Mammary epithelial cell (primary cell): ENCODE measurements around the gene STRN.

ENCODE experiments used
- EZH2 ChIP-seq: IDR thresholded peaks from 2 replicates; pipeline ENCODE4 v1.6.1; 2012; ENCODE audit warnings: low read length, inconsistent platforms, borderline replicate concordance
- TF ChIP-seq, protein P1 (sequence below), 2 donors: IDR thresholded peaks in 1 of 2; conservative IDR thresholded peaks in 1 of 2; 2 replicates each; pipeline ENCODE4 v1.5.1; 2011 to 2012; ENCODE audit warnings: inconsistent platforms in 2 of 2, low read length in 2 of 2, mild to moderate bottlenecking in 2 of 2, control low read depth in 1 of 2, low read depth in 1 of 2; ENCODE audit not compliant: insufficient read depth in 1 of 2; ENCODE audit errors: extremely low read depth in 1 of 2

DNA sequence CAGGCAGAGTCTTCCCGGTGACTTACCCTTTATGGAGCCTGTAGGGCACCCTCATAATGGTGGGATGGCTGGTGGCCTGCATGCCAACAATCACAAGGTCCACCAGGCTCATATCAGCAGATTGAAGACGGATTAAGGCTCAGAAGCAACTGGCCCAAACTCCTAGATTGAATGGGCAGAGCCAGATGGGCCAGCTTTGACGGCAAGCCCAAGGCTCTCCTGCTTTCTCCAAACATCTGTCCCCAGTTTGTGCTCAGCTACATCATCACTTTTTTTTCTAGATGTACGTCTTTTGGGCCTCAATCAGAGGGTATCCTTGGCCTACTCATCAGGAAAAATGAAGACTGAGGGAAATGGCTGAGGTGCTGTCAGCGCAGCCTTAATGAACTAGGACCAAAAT is 155.3 kb downstream of the STRN start:
- TF ChIP-seq, protein P1, sequence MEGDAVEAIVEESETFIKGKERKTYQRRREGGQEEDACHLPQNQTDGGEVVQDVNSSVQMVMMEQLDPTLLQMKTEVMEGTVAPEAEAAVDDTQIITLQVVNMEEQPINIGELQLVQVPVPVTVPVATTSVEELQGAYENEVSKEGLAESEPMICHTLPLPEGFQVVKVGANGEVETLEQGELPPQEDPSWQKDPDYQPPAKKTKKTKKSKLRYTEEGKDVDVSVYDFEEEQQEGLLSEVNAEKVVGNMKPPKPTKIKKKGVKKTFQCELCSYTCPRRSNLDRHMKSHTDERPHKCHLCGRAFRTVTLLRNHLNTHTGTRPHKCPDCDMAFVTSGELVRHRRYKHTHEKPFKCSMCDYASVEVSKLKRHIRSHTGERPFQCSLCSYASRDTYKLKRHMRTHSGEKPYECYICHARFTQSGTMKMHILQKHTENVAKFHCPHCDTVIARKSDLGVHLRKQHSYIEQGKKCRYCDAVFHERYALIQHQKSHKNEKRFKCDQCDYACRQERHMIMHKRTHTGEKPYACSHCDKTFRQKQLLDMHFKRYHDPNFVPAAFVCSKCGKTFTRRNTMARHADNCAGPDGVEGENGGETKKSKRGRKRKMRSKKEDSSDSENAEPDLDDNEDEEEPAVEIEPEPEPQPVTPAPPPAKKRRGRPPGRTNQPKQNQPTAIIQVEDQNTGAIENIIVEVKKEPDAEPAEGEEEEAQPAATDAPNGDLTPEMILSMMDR (conservative IDR thresholded peaks at IDR 0.05 in 1 of 2, IDR thresholded peaks at IDR 0.05 in 1 of 2; ENCODE audit: extremely low read depth in 1 of 2, insufficient read depth in 1 of 2, low read depth in 1 of 2, low read length in 2 of 2): no peak
- TF ChIP-seq EZH2: no peak
